ENCODE results near the gene NUBP1. TPM values are rescaled to one million over a fixed set of nuclear protein-coding genes. Genes with fewer than 3 reads are reported as not detected.
"Not testable (repeated sequence)": the region's sequence is repeated elsewhere in the genome, so short reads cannot be mapped to it uniquely, and the experiment has no call there.

Gene NUBP1
- total RNA-seq, 2 experiments from 2014 or later, result 19.3 to 20.1 TPM

DNA sequence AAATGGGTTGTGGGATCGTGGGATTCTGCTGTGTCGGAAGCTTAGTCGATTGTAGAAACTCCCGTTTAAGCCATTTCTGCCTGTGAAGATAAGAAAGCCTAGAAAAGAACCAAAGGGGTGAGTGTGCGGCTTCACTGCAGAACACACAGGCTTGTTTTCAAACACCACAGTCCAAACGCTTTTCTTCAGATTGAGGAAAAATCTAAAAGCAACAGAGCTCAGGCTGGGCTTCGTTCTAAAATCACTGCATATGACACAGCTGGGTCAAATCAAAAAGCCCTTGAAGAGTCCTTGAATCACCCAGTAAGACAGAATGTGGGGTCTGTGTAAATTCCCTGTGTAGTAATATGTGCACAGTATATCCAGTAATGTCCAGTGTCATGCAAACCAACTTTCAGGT is 25.7 kb downstream of the NUBP1 start:
- H3K27me3 ChIP-seq (ENCODE audit: control insufficient read depth in 1 of 2, insufficient read depth in 2 of 2, low read length in 2 of 2), result no peaks in the 10 kb centered on the region
- H3K36me3 Mint-ChIP-seq (ENCODE audit: low read depth), result peaks cover 42% of the 10 kb centered on the region
- H3K9me3 ChIP-seq (ENCODE audit: control insufficient read depth in 1 of 2, insufficient read depth in 1 of 2, low read length in 2 of 2), result no peaks in the 10 kb centered on the region
- H3K27ac Mint-ChIP-seq, result no peak overlapping the region
- intact Hi-C loops (cut with DNase I, micrococcal nuclease), result no loop called here
- no peak overlapping the region for H3K4me3 ChIP-seq (ENCODE audit: low read length)
- no peaks in the 10 kb centered on the region for H3K9me3 Mint-ChIP-seq
- TF ChIP-seq, protein P1, sequence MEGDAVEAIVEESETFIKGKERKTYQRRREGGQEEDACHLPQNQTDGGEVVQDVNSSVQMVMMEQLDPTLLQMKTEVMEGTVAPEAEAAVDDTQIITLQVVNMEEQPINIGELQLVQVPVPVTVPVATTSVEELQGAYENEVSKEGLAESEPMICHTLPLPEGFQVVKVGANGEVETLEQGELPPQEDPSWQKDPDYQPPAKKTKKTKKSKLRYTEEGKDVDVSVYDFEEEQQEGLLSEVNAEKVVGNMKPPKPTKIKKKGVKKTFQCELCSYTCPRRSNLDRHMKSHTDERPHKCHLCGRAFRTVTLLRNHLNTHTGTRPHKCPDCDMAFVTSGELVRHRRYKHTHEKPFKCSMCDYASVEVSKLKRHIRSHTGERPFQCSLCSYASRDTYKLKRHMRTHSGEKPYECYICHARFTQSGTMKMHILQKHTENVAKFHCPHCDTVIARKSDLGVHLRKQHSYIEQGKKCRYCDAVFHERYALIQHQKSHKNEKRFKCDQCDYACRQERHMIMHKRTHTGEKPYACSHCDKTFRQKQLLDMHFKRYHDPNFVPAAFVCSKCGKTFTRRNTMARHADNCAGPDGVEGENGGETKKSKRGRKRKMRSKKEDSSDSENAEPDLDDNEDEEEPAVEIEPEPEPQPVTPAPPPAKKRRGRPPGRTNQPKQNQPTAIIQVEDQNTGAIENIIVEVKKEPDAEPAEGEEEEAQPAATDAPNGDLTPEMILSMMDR (IDR thresholded peaks at IDR 0.05), result no peak
- H3K36me3 ChIP-seq (ENCODE audit: insufficient read depth, low read length), result peaks cover 17% of the 10 kb centered on the region
- H3K27ac ChIP-seq (ENCODE audit: low read depth in 1 of 2, low read length in 2 of 2), result no peak overlapping the region
- DNase-seq, result no peak
- H3K4me3 Mint-ChIP-seq, result no peak overlapping the region
- CTCF ChIA-PET, result no interaction called here
- POLR2A ChIA-PET, result no interaction called here
- peaks cover 12% of the 10 kb centered on the region for H3K4me1 ChIP-seq (ENCODE audit: insufficient read depth, low read length)
- no peaks in the 10 kb centered on the region for H3K27me3 Mint-ChIP-seq
- peaks cover 6% of the 10 kb centered on the region for H3K4me1 Mint-ChIP-seq (ENCODE audit: low read depth)
- no peak for ATAC-seq (ENCODE audit: poor library complexity)

DNA sequence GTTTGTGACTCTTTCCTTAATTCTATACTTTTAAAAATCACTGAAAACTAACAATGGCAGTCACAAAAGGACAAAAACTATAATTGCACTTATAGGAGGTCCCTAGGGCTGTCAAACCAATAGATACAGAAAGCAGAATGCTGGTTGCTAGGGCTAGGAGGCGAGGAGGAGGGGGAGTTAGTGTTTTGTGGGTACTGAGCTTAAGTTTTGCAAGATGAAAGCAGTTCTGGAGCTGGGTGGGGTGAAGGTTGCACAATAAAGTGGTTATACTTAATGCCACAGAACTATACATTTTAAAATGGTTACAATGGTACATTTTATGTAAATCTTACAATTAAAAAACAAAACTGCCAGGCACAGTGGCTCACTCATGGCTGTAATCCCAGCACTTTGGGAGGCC is 27.3 kb downstream of the NUBP1 start:
- no peak overlapping the region for H3K4me3 ChIP-seq (ENCODE audit: low read length)
- no peaks in the 10 kb centered on the region for H3K9me3 ChIP-seq (ENCODE audit: control insufficient read depth in 1 of 2, insufficient read depth in 1 of 2, low read length in 2 of 2)
- no peaks in the 10 kb centered on the region for H3K27me3 Mint-ChIP-seq
- H3K27ac ChIP-seq (ENCODE audit: low read depth in 1 of 2, low read length in 2 of 2), result no peak overlapping the region
- intact Hi-C loops (cut with DNase I, micrococcal nuclease), result no loop called here
- H3K36me3 Mint-ChIP-seq (ENCODE audit: low read depth), result peaks cover 29% of the 10 kb centered on the region
- CTCF ChIA-PET, result no interaction called here
- peaks cover 6% of the 10 kb centered on the region for H3K4me1 Mint-ChIP-seq (ENCODE audit: low read depth)
- no peaks in the 10 kb centered on the region for H3K9me3 Mint-ChIP-seq
- peak overlapping the region; percentile 8 for H3K27ac Mint-ChIP-seq
- POLR2A ChIA-PET, result no interaction called here
- DNase-seq (peak in 3 of 14 experiments; percentile 36 to 46 (median 42)), ATAC-seq (ENCODE audit: poor library complexity) (peak; percentile 26)
- H3K36me3 ChIP-seq (ENCODE audit: insufficient read depth, low read length), result peaks cover 11% of the 10 kb centered on the region
- H3K4me1 ChIP-seq (ENCODE audit: insufficient read depth, low read length), result peaks cover 3% of the 10 kb centered on the region
- H3K4me3 Mint-ChIP-seq, result no peak overlapping the region
- H3K27me3 ChIP-seq (ENCODE audit: control insufficient read depth in 1 of 2, insufficient read depth in 2 of 2, low read length in 2 of 2), result no peaks in the 10 kb centered on the region
- TF ChIP-seq, protein P1 (IDR thresholded peaks at IDR 0.05), result no peak

DNA sequence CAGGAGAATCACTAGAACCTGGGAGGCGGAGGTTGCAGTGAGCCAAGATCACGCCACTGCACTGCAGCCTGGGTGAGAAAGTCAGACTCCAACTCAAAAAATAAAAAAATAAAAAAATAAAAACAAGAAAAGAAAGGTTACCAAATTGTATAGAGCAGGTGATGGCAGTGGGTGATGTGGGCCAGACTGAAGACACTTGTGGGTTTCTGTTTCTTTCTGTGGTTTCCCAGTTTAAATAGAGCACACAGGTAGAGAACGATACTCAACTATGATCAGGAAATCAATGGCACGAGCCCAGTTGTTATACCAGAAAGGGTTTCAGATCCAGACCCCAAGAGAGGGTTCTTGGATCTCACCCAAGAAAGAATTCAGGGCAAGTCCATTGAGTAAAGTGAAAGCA is 32.6 kb downstream of the NUBP1 start:
- no peaks in the 10 kb centered on the region for H3K36me3 Mint-ChIP-seq (ENCODE audit: low read depth)
- peaks cover 4% of the 10 kb centered on the region for H3K27me3 Mint-ChIP-seq
- Histone ChIP-seq H3K4me1 (ENCODE audit: insufficient read depth, low read length) (no peaks in the 10 kb centered on the region), H3K27me3 (ENCODE audit: control insufficient read depth in 1 of 2, insufficient read depth in 2 of 2, low read length in 2 of 2) (no peaks in the 10 kb centered on the region), H3K27ac (ENCODE audit: low read depth in 1 of 2, low read length in 2 of 2) (no peak overlapping the region), H3K36me3 (ENCODE audit: insufficient read depth, low read length) (no peaks in the 10 kb centered on the region), H3K4me3 (ENCODE audit: low read length) (no peak overlapping the region), H3K9me3 (ENCODE audit: control insufficient read depth in 1 of 2, insufficient read depth in 1 of 2, low read length in 2 of 2) (no peaks in the 10 kb centered on the region)
- no peaks in the 10 kb centered on the region for H3K9me3 Mint-ChIP-seq
- CTCF ChIA-PET, result no interaction called here
- intact Hi-C loops (cut with DNase I, micrococcal nuclease), result no loop called here
- DNase-seq (peak in 3 of 14 experiments; percentile 23 to 42 (median 35)), ATAC-seq (ENCODE audit: poor library complexity) (peak; percentile 39)
- no peak overlapping the region for H3K4me3 Mint-ChIP-seq
- POLR2A ChIA-PET, result no interaction called here
- TF ChIP-seq, protein P1 (IDR thresholded peaks at IDR 0.05), result no peak
- peaks cover 3% of the 10 kb centered on the region for H3K4me1 Mint-ChIP-seq (ENCODE audit: low read depth)
- H3K27ac Mint-ChIP-seq, result no peak overlapping the region

DNA sequence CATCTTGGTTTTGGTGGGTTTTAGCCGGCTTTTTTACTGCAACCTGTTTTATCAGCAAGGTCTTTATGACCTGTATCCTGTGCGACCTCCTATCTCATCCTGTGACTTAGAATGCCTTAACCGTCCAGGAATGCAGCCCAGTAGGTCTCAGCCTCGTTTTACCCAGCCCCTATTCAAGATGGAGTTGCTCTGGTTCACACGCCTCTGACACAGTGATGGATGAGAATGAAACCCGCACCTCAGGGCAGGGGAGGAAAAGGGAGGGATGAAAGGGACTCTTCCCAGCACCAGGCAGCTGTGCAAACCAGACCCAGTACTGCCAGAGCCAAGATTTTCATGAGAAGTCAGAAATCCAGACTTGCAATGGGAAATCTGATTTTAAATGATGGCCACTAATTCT is 33.3 kb downstream of the NUBP1 start:
- H3K4me3 ChIP-seq (ENCODE audit: low read length); H3K9me3 Mint-ChIP-seq; H3K27me3 ChIP-seq (ENCODE audit: control insufficient read depth in 1 of 2, insufficient read depth in 2 of 2, low read length in 2 of 2); DNase-seq; H3K27me3 Mint-ChIP-seq; H3K36me3 Mint-ChIP-seq (ENCODE audit: low read depth); H3K4me3 Mint-ChIP-seq; POLR2A ChIA-PET; H3K4me1 ChIP-seq (ENCODE audit: insufficient read depth, low read length); H3K9me3 ChIP-seq (ENCODE audit: control insufficient read depth in 1 of 2, insufficient read depth in 1 of 2, low read length in 2 of 2); H3K4me1 Mint-ChIP-seq (ENCODE audit: low read depth); H3K36me3 ChIP-seq (ENCODE audit: insufficient read depth, low read length); ATAC-seq (ENCODE audit: poor library complexity); H3K27ac ChIP-seq (ENCODE audit: low read depth in 1 of 2, low read length in 2 of 2); CTCF ChIA-PET; intact Hi-C loops (cut with DNase I, micrococcal nuclease); H3K27ac Mint-ChIP-seq: not testable (repeated sequence)
